Measurements from ENCODE around the gene PTPRG. TPM values are rescaled to one million over a fixed set of nuclear protein-coding genes. Genes with fewer than 3 reads are reported as not detected.

Gene PTPRG
- total and polyA plus RNA-seq, 12 donors: 6.3 to 119 (median 72.2) TPM

DNA sequence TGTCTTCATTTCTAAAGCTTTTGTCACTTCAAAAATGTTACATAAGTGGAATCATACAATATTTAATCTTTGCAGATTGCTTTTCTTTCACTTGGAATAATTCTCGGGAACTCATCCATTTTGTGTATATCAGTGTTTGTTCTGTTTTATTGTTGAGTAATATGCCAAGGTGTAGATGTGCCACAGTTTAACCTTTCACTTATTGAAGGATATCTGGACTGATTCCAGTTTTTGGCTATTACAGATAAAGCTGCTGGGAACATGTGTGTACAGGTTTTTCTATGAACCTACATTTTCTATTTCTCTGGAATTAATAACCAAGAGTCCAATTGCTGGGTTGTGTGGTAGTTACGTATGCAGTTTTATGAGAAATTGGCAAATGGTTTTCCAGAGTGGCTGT, 334.9 kb downstream of the PTPRG start:
- Histone ChIP-seq H3K27ac (no peak overlapping the region), H3K27me3 (no peaks in the 10 kb centered on the region), H3K4me3 (no peak overlapping the region), H3K9me3 (replicated peaks in 1 of 3) (no peaks in the 10 kb centered on the region), H3K36me3 (replicated peaks in 1 of 2) (no peaks in the 10 kb centered on the region), H3K4me1 (replicated peaks in 1 of 2) (peaks cover 12 to 15% of the 10 kb centered on the region in 2 donors)
- WGBS, 4 donors: 95 to 96% (median 95%) methylated on average over 2 of the region's 2 CpGs
- intact Hi-C loops (cut with DNase I): no loop called here
- DNase-seq: no peak
- TF ChIP-seq POLR2A (IDR thresholded peaks at IDR 0.05): no peak
- TF ChIP-seq, protein P1, sequence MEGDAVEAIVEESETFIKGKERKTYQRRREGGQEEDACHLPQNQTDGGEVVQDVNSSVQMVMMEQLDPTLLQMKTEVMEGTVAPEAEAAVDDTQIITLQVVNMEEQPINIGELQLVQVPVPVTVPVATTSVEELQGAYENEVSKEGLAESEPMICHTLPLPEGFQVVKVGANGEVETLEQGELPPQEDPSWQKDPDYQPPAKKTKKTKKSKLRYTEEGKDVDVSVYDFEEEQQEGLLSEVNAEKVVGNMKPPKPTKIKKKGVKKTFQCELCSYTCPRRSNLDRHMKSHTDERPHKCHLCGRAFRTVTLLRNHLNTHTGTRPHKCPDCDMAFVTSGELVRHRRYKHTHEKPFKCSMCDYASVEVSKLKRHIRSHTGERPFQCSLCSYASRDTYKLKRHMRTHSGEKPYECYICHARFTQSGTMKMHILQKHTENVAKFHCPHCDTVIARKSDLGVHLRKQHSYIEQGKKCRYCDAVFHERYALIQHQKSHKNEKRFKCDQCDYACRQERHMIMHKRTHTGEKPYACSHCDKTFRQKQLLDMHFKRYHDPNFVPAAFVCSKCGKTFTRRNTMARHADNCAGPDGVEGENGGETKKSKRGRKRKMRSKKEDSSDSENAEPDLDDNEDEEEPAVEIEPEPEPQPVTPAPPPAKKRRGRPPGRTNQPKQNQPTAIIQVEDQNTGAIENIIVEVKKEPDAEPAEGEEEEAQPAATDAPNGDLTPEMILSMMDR (IDR thresholded peaks at IDR 0.05): no peak

DNA sequence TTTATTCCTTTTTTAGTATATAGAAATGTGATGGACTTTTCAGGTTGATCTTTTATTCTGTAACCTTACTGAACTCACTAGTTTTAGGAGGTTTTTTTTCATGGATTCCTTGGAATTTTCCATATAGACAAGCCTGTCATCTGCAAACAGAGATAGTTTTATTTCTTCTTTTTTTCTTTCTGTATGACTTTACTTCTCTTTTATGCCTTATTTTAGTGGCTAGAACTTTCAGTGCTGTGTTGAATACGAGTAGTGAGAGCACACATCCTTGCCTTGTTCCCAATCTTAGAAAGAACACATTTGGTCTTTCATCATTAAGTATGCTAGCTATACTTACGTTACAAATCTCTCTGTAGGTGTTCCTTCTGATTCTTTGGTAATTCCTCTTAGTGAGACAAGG, 336.5 kb downstream of the PTPRG start:
- no peaks in the 10 kb centered on the region for H3K36me3 ChIP-seq (replicated peaks in 1 of 2)
- H3K9me3 ChIP-seq (replicated peaks in 1 of 3): no peaks in the 10 kb centered on the region
- H3K27ac ChIP-seq: no peak overlapping the region
- 86 to 91% (median 90%) methylated on average over 2 of the region's 2 CpGs for WGBS, 4 donors
- H3K27me3 ChIP-seq: no peaks in the 10 kb centered on the region
- intact Hi-C loops (cut with DNase I): no loop called here
- TF ChIP-seq, protein P1 (IDR thresholded peaks at IDR 0.05): no peak
- no peak for TF ChIP-seq POLR2A (IDR thresholded peaks at IDR 0.05)
- no peak for DNase-seq
- H3K4me1 ChIP-seq (replicated peaks in 1 of 2): peaks cover 12 to 15% of the 10 kb centered on the region in 2 donors
- no peak overlapping the region for H3K4me3 ChIP-seq

DNA sequence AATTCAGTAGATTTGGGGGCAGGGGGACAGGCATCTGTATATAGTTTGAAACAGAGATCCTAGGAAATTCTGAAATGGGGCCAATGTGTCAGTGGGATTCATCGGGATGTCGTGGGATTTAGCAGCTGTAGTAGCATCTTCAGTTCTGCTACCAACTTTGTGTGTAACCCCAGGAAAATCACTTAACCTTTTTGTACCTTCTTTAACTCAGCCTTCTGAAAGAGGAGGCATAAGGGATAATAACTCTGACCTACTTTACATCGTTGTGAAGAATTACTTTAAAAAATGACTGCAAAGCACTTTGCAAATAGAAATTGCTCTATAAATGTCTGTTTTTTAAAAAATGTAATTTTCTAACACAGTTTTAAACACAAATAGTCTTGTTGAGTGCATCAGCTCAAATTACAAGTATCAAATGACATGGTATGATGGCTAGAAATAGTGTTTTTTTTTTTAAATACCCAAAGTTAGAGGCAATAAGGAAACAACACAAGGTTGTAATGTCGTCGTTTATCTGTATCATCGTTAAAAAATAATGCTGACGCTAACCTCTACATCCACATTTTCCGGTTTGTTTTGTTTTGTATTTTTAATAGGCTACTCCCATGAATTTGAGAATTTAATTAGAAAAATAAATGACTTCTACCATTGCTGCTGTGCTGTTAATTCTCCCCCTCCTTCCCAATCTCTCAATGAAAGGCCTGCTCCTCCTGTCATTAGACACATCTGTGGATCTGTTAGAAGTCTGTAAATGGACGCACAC, 338.5 kb downstream of the PTPRG start:
- intact Hi-C loops (cut with DNase I): no loop called here
- 85 to 88% (median 87%) methylated on average over 9 of the region's 9 CpGs for WGBS, 4 donors

DNA sequence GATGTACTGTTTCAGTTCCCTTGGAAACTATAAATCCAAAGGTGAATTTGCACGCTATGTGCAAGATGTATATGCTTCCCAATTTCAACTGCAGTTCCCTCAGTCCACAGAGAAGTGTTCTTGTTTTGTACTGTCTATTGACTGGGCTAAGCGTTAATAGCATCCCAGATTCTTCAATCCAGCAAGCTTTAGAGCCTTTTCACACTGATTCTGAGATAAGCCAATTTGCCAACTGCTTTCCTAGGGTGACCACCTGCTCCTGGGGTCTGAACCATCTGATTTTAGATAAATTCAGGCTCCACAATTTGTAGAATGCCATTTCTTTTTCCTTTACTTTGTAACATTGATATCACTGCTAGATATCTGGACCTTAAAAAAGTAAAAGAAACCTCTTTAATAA, 340.1 kb downstream of the PTPRG start:
- Histone ChIP-seq H3K36me3 (replicated peaks in 1 of 2) (no peaks in the 10 kb centered on the region), H3K27ac (no peak overlapping the region), H3K27me3 (no peaks in the 10 kb centered on the region), H3K4me1 (replicated peaks in 1 of 2) (peaks cover 8 to 22% of the 10 kb centered on the region in 2 donors), H3K9me3 (replicated peaks in 1 of 3) (no peaks in the 10 kb centered on the region), H3K4me3 (no peak overlapping the region)
- DNase-seq: no peak
- 88 to 97% (median 94%) methylated on average over 2 of the region's 2 CpGs for WGBS, 4 donors
- TF ChIP-seq, protein P1 (IDR thresholded peaks at IDR 0.05): no peak
- TF ChIP-seq POLR2A (IDR thresholded peaks at IDR 0.05): no peak
- intact Hi-C loops (cut with DNase I): no loop called here

More for the DNA sequence above, 338.5 kb downstream of the PTPRG start:
- DNase-seq: no peak
- H3K36me3 ChIP-seq (replicated peaks in 1 of 2): no peaks in the 10 kb centered on the region
- H3K4me3 ChIP-seq: no peak overlapping the region
- H3K4me1 ChIP-seq (replicated peaks in 1 of 2): peaks cover 14 to 24% of the 10 kb centered on the region in 2 donors
- H3K27me3 ChIP-seq: no peaks in the 10 kb centered on the region
- no peak overlapping the region for H3K27ac ChIP-seq
- TF ChIP-seq, protein P1 (IDR thresholded peaks at IDR 0.05): no peak
- no peak for TF ChIP-seq POLR2A (IDR thresholded peaks at IDR 0.05)
- H3K9me3 ChIP-seq (replicated peaks in 1 of 3): no peaks in the 10 kb centered on the region

All from adrenal gland (tissue), 12 donors.